ENCODE results near the gene CFAP77.
"Not testable (repeated sequence)": the region's sequence is repeated elsewhere in the genome, so short reads cannot be mapped to it uniquely, and the experiment has no call there.

The CFAP77 gene

DNA sequence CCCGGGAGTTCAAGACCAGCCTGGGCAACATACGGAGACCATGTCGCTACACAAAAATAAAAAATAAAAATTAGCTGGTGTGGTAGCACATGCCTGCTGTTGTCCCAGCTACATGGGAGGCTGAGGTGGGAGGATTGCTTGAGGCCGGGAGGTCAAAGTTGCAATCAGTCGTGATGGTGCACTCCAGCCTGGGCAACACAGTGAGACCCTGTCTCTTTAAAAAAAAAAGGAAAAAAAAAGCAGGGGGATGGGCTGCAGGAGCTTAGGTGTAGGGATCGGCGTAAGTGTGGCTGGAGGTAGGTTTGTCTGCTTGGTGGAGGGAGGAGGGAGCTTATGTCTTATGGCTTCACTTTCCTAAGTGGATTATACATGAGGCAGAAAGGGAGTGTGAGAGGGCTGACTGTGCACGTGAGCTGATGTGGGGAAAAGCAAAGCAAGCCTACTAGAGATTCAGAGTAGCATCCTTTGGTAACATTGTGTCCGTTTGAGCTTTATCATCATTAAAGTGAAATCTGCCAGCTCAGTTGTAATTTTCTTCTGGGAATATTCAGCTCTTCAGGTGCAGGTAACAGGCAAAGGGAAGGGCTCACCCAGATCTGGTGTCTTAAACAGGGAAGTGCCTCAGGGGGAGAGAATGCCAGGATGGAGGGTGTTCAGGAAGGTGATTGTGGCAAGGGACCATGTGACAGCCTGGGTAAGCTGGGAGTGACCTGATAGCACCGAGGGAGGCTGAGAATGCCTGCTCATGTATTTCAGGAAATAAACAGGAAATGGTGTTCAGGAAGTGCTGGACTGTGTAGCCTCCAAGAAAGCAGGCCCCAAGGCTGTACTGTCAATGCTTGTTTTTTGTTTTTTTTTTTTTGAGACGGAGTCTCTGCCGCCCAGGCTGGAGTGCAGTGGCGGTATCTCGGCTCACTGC is 37.6 kb upstream of the CFAP77 start:
- DNase-seq (ENCODE audit: low read depth in 1 of 2, low spot score in 1 of 2), result peak; percentile 31 to 71
- Histone ChIP-seq H3K4me3 (replicated peaks; ENCODE audit: insufficient read depth, low read length) (no peak overlapping the region), H3K27me3 (ENCODE audit: insufficient read depth, poor library complexity, severe bottlenecking) (no peaks in the 10 kb centered on the region), H3K27ac (replicated peaks) (no peak overlapping the region)
- TF ChIP-seq, protein P1, sequence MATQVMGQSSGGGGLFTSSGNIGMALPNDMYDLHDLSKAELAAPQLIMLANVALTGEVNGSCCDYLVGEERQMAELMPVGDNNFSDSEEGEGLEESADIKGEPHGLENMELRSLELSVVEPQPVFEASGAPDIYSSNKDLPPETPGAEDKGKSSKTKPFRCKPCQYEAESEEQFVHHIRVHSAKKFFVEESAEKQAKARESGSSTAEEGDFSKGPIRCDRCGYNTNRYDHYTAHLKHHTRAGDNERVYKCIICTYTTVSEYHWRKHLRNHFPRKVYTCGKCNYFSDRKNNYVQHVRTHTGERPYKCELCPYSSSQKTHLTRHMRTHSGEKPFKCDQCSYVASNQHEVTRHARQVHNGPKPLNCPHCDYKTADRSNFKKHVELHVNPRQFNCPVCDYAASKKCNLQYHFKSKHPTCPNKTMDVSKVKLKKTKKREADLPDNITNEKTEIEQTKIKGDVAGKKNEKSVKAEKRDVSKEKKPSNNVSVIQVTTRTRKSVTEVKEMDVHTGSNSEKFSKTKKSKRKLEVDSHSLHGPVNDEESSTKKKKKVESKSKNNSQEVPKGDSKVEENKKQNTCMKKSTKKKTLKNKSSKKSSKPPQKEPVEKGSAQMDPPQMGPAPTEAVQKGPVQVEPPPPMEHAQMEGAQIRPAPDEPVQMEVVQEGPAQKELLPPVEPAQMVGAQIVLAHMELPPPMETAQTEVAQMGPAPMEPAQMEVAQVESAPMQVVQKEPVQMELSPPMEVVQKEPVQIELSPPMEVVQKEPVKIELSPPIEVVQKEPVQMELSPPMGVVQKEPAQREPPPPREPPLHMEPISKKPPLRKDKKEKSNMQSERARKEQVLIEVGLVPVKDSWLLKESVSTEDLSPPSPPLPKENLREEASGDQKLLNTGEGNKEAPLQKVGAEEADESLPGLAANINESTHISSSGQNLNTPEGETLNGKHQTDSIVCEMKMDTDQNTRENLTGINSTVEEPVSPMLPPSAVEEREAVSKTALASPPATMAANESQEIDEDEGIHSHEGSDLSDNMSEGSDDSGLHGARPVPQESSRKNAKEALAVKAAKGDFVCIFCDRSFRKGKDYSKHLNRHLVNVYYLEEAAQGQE (IDR thresholded peaks at IDR 0.05; ENCODE audit: insufficient replicate concordance, low read depth), result no peak
- peak; percentile 59; the same call in 1 of the 2 replicates for TF ChIP-seq SPI1 (IDR thresholded peaks at IDR 0.05; ENCODE audit: borderline replicate concordance, low read depth)
- peak; percentile 20; the same call in 1 of the 2 replicates for TF ChIP-seq POLR2AphosphoS5 (IDR thresholded peaks at IDR 0.05; ENCODE audit: low read depth)
- no peak for TF ChIP-seq GABPA (IDR thresholded peaks at IDR 0.05; ENCODE audit: low read depth)
- TF ChIP-seq, protein P2, sequence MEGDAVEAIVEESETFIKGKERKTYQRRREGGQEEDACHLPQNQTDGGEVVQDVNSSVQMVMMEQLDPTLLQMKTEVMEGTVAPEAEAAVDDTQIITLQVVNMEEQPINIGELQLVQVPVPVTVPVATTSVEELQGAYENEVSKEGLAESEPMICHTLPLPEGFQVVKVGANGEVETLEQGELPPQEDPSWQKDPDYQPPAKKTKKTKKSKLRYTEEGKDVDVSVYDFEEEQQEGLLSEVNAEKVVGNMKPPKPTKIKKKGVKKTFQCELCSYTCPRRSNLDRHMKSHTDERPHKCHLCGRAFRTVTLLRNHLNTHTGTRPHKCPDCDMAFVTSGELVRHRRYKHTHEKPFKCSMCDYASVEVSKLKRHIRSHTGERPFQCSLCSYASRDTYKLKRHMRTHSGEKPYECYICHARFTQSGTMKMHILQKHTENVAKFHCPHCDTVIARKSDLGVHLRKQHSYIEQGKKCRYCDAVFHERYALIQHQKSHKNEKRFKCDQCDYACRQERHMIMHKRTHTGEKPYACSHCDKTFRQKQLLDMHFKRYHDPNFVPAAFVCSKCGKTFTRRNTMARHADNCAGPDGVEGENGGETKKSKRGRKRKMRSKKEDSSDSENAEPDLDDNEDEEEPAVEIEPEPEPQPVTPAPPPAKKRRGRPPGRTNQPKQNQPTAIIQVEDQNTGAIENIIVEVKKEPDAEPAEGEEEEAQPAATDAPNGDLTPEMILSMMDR (IDR thresholded peaks at IDR 0.05; ENCODE audit: insufficient read depth, low read length), result no peak

DNA sequence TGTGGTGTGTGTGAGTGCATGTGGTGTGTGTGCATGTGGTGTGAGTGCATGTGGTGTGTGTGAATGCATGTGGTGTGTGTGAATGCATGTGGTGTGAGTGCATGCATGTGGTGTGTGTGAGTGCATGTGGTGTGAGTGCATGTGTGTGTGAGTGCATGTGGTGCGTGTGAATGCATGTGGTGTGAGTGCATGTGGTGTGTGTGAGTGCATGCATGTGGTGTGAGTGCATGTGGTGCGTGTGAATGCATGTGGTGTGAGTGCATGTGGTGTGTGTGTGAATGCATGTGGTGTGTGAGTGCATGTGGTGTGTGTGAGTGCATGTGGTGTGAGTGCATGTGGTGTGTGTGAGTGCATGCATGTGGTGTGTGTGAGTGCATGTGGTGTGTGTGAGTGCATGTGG is 32.2 kb upstream of the CFAP77 start:
- not testable (repeated sequence) for DNase-seq (ENCODE audit: low read depth in 1 of 2, low spot score in 1 of 2); H3K27me3 ChIP-seq (ENCODE audit: insufficient read depth, poor library complexity, severe bottlenecking); H3K27ac ChIP-seq (replicated peaks); H3K4me3 ChIP-seq (replicated peaks; ENCODE audit: insufficient read depth, low read length)

DNA sequence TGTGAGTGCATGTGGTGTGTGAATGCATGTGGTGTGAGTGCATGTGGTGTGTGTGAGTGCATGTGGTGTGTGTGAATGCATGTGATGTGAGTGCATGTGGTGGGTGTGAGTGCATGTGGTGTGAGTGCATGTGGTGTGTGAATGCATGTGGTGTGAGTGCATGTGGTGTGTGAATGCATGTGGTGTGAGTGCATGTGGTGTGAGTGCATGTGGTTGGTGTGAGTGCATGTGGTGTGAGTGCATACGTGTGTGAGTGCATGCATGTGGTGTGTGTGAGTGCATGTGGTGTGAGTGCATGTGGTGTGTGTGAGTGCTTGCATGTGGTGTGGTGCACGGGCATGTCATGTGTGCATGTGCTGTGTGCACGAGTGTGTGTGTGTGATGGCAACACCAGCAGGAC is 31.6 kb upstream of the CFAP77 start:
- not testable (repeated sequence) for H3K4me3 ChIP-seq (replicated peaks; ENCODE audit: insufficient read depth, low read length); H3K27me3 ChIP-seq (ENCODE audit: insufficient read depth, poor library complexity, severe bottlenecking); H3K27ac ChIP-seq (replicated peaks); DNase-seq (ENCODE audit: low read depth in 1 of 2, low spot score in 1 of 2)
- peak; percentile 15; the same call in 1 of the 2 replicates for TF ChIP-seq POLR2AphosphoS5 (IDR thresholded peaks at IDR 0.05; ENCODE audit: low read depth)

DNA sequence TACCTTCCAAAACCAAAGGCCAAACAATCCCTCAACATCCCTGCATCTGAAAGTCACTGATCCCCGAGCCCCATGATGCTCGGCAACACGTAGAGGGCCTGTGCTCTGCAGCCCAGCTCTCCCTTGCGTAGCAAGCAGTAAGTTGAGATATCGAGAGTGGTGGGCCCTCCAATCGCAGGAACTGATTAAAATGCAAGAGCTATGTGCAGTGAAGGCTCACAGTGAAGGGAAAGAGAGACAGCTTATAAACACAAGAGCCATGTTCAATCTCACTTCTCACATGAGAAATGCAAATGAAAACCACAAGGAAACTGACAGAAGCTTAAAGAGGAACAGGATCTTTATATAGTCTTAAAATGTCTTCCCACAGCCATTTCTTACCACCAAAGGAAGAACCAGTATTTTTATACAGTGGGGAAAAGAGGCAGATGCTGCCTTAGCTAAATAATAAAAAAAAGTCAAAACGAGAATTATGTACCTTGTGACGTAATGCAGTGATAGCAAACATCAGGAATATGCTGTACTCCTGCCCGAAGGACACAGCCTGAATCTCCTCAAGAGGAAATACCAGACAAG is 28.0 kb upstream of the CFAP77 start:
- Histone ChIP-seq H3K4me3 (replicated peaks; ENCODE audit: insufficient read depth, low read length) (no peak overlapping the region), H3K27me3 (ENCODE audit: insufficient read depth, poor library complexity, severe bottlenecking) (no peaks in the 10 kb centered on the region), H3K27ac (replicated peaks) (peak overlapping the region; percentile 69)
- peak in 1 of 2 experiments; percentile 5 for DNase-seq (ENCODE audit: low read depth in 1 of 2, low spot score in 1 of 2)
- TF ChIP-seq, protein P2 (IDR thresholded peaks at IDR 0.05; ENCODE audit: insufficient read depth, low read length), result no peak
- peak; percentile 79 for TF ChIP-seq SPI1 (IDR thresholded peaks at IDR 0.05; ENCODE audit: borderline replicate concordance, low read depth)

DNA sequence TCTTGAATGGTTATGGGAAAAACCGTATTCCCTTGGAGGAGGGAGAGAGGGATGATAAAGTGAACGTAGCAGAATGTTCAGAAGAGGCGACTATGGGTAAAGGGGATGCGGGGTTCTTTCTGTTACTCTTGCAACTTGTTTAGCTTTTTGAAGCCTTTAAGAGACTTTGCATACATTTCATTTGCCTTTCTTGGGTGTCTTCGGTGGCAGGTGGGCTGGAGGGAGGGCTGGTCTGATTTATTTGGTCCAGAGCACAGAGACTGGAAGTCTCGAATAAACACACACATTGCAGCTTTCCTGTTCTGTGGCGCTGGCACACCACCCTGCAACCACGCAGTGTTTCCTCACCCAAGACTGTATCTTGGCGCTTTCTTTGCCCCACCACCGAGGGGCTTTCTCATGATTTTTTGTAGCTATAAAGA is 26.5 kb upstream of the CFAP77 start:
- TF ChIP-seq, protein P2 (IDR thresholded peaks at IDR 0.05; ENCODE audit: insufficient read depth, low read length), result no peak
- no peak for TF ChIP-seq GABPA (IDR thresholded peaks at IDR 0.05; ENCODE audit: low read depth)
- no peak for TF ChIP-seq SPI1 (IDR thresholded peaks at IDR 0.05; ENCODE audit: borderline replicate concordance, low read depth)
- no peak for TF ChIP-seq POLR2AphosphoS5 (IDR thresholded peaks at IDR 0.05; ENCODE audit: low read depth)
- TF ChIP-seq, protein P1 (IDR thresholded peaks at IDR 0.05; ENCODE audit: insufficient replicate concordance, low read depth), result no peak
- peak in 1 of 2 experiments; percentile 3 for DNase-seq (ENCODE audit: low read depth in 1 of 2, low spot score in 1 of 2)
- no peak overlapping the region for H3K27ac ChIP-seq (replicated peaks)
- H3K4me3 ChIP-seq (replicated peaks; ENCODE audit: insufficient read depth, low read length), result no peak overlapping the region
- no peaks in the 10 kb centered on the region for H3K27me3 ChIP-seq (ENCODE audit: insufficient read depth, poor library complexity, severe bottlenecking)
